SKM-1 treated with dmso at 0.1 percent for 144 hours (cell line): Measurements from ENCODE around the gene RAP2C.

Experiments
- DNase-seq: peaks from one replicate; lab custom pipeline; 2025; ENCODE audit not compliant: unreplicated experiment; lab: John Stamatoyannopoulos, UW

The RAP2C gene

GRCh38 chrX:132219343-132219768, at the start of gene RAP2C:
TSS of gene RAP2C (minus strand) at chrX:132219447. CDS start at chrX:132217268, 2,179 bp downstream.
- DNase-seq: peak; percentile 27

- DNase-seq: no peak
Measured at GRCh38 chrX:132267392-132267791, 48.1 kb upstream of the RAP2C start.

GRCh38 chrX:132266583-132267355, 47.5 kb upstream of the RAP2C start:
- DNase-seq: no peak

GRCh38 chrX:132263127-132263526, 43.9 kb upstream of the RAP2C start:
- DNase-seq: no peak

- DNase-seq: no peak
Measured at GRCh38 chrX:132258509-132258908, 39.3 kb upstream of the RAP2C start.

- DNase-seq: no peak
Measured at GRCh38 chrX:132257116-132257515, 37.9 kb upstream of the RAP2C start.

- no peak for DNase-seq
Measured at GRCh38 chrX:132236121-132236520, 16.9 kb upstream of the RAP2C start.

GRCh38 chrX:132235488-132235887, 16.2 kb upstream of the RAP2C start:
- DNase-seq: no peak

GRCh38 chrX:132231587-132231986, 12.3 kb upstream of the RAP2C start:
- DNase-seq: no peak

- DNase-seq: no peak
Measured at GRCh38 chrX:132227383-132228112, 8.3 kb upstream of the RAP2C start.

GRCh38 chrX:132226169-132226568, 6.9 kb upstream of the RAP2C start:
- DNase-seq: no peak

- DNase-seq: peak; percentile 16
Measured at GRCh38 chrX:132218100-132218812, 991 bp downstream of the RAP2C start.

GRCh38 chrX:132217203-132218073, 1.8 kb downstream of the RAP2C start:
- peak; percentile 60 for DNase-seq

GRCh38 chrX:132216806-132217202, 2.4 kb downstream of the RAP2C start:
- no peak for DNase-seq

GRCh38 chrX:132216283-132216682, 3.0 kb downstream of the RAP2C start:
- DNase-seq: peak; percentile 1

- DNase-seq: no peak
Measured at GRCh38 chrX:132214518-132214917, 4.7 kb downstream of the RAP2C start.

GRCh38 chrX:132209527-132209926, 9.7 kb downstream of the RAP2C start:
- no peak for DNase-seq

GRCh38 chrX:132208422-132208821, 10.8 kb downstream of the RAP2C start:
- DNase-seq: no peak

GRCh38 chrX:132207996-132208395, 11.3 kb downstream of the RAP2C start:
- no peak for DNase-seq

GRCh38 chrX:132206259-132206658, 13.0 kb downstream of the RAP2C start:
- DNase-seq: no peak

GRCh38 chrX:132204629-132205028, 14.6 kb downstream of the RAP2C start:
- DNase-seq: no peak
